Left ventricle myocardium inferior (tissue), 1 donor: ENCODE measurements around the gene SERPINA7. TPM values are rescaled to one million over a fixed set of nuclear protein-coding genes. Genes with fewer than 3 reads are reported as not detected.

Experiments used
- DNase-seq: peaks from one replicate; pipeline ENCODE4 v3.0.0-alpha.2; 2020
- H3K27ac ChIP-seq: fragments of 200-600 bp; replicated peaks from 2 replicates; pipeline ENCODE4 v1.8.0; 2021
- H3K27me3 ChIP-seq: fragments of 200-600 bp; 2 replicates; pipeline ENCODE4 v1.8.0; 2021; ENCODE audit warnings: low read depth
- H3K36me3 ChIP-seq: fragments of 200-600 bp; 2 replicates; pipeline ENCODE4 v1.8.0; 2021
- H3K4me1 ChIP-seq: fragments of 200-600 bp; 2 replicates; pipeline ENCODE4 v1.8.0; 2021
- H3K4me3 ChIP-seq: fragments of 200-600 bp; 2 replicates; pipeline ENCODE4 v1.8.0; 2021; ENCODE audit warnings: mild to moderate bottlenecking, moderate library complexity
- H3K9me3 ChIP-seq: fragments of 200-600 bp; replicated peaks from 2 replicates; pipeline ENCODE4 v1.8.0; 2021
- intact Hi-C: fragments of 100-400 bp; cut with micrococcal nuclease; formaldehyde crosslinking; loops from one replicate; pipeline ENCODE4 v1.11.0; 2022
- long read RNA-seq: library from polyadenylated mRNA; unstranded; transcript quantifications from one replicate; pipeline ENCODE4 v2.0.0, GENCODE V29; 2021
- total RNA-seq: library from RNA; stranded (reverse); fragmentation: NEBNext Ultra II Directional; extraction: Animal tissue kit (Norgen Biotek cat#: 25700); gene quantifications from one replicate; pipeline ENCODE4 v1.2.1, GENCODE V29; 2021
- TF ChIP-seq, protein P1 (sequence below): fragments of 200-600 bp; IDR thresholded peaks from 2 replicates; pipeline ENCODE4 v1.8.0; 2021; ENCODE audit warnings: antibody characterized with exemption, mild to moderate bottlenecking, borderline replicate concordance
- donor health status: DM: no; HTN: yes; CAD: no; lungs with severe emphysema.

The SERPINA7 gene
- total RNA-seq, result not detected
- long read RNA-seq, result 0 reads

GRCh38 chrX:106038625-106039024, at the start of gene SERPINA7:
Gene SERPINA7 (minus strand): TSS chrX:106038727. CDS start chrX:106037058, 1,669 bp downstream.
- intact Hi-C loops, result no loop called here
- H3K9me3 ChIP-seq, result no peaks in the 10 kb centered on the region

GRCh38 chrX:106069048-106069447, 30.5 kb upstream of the SERPINA7 start:
- intact Hi-C loops, result no loop called here
- no peak overlapping the region for H3K4me3 ChIP-seq
- no peaks in the 10 kb centered on the region for H3K4me1 ChIP-seq
- DNase-seq, result no peak
- TF ChIP-seq, protein P1, sequence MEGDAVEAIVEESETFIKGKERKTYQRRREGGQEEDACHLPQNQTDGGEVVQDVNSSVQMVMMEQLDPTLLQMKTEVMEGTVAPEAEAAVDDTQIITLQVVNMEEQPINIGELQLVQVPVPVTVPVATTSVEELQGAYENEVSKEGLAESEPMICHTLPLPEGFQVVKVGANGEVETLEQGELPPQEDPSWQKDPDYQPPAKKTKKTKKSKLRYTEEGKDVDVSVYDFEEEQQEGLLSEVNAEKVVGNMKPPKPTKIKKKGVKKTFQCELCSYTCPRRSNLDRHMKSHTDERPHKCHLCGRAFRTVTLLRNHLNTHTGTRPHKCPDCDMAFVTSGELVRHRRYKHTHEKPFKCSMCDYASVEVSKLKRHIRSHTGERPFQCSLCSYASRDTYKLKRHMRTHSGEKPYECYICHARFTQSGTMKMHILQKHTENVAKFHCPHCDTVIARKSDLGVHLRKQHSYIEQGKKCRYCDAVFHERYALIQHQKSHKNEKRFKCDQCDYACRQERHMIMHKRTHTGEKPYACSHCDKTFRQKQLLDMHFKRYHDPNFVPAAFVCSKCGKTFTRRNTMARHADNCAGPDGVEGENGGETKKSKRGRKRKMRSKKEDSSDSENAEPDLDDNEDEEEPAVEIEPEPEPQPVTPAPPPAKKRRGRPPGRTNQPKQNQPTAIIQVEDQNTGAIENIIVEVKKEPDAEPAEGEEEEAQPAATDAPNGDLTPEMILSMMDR, result no peak
- no peaks in the 10 kb centered on the region for H3K9me3 ChIP-seq
- H3K27ac ChIP-seq, result no peak overlapping the region
- no peaks in the 10 kb centered on the region for H3K36me3 ChIP-seq
- no peaks in the 10 kb centered on the region for H3K27me3 ChIP-seq

More at GRCh38 chrX:106038625-106039024, at the start of gene SERPINA7:
- H3K27me3 ChIP-seq, result no peaks in the 10 kb centered on the region
- TF ChIP-seq, protein P1, result no peak
- DNase-seq, result no peak
- no peaks in the 10 kb centered on the region for H3K36me3 ChIP-seq
- no peaks in the 10 kb centered on the region for H3K4me1 ChIP-seq
- no peak within 1 kb of the TSS for H3K27ac ChIP-seq
- no peak within 1 kb of the TSS for H3K4me3 ChIP-seq

DNA sequence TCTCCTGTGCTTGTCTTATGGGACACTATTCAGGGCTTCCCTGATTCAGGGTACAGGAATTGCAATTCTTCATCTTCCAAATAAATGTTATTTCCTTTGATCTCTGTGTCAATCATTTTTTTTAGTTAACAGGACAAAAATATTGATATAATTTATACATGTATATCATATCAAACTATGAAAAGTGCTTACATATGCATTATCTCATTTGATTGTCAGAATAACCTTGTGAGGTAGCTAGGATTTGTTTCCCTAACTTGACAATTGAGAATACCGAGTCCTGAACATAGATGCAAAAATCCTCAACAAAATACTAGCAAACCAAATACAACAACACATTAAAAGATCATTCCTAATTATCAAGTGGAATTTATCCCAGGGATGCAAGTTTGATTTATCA, 11.5 kb upstream of the SERPINA7 start:
- intact Hi-C loops, result no loop called here
- H3K36me3 ChIP-seq, result no peaks in the 10 kb centered on the region
- no peaks in the 10 kb centered on the region for H3K27me3 ChIP-seq
- H3K4me1 ChIP-seq, result no peaks in the 10 kb centered on the region
- no peak overlapping the region for H3K27ac ChIP-seq
- TF ChIP-seq, protein P1, result no peak
- no peak for DNase-seq
- no peak overlapping the region for H3K4me3 ChIP-seq
- H3K9me3 ChIP-seq, result no peaks in the 10 kb centered on the region

GRCh38 chrX:106042296-106042695, 3.8 kb upstream of the SERPINA7 start:
- no peak for DNase-seq
- H3K36me3 ChIP-seq, result no peaks in the 10 kb centered on the region
- no peaks in the 10 kb centered on the region for H3K4me1 ChIP-seq
- H3K27me3 ChIP-seq, result no peaks in the 10 kb centered on the region
- intact Hi-C loops, result no loop called here
- TF ChIP-seq, protein P1, result no peak
- no peaks in the 10 kb centered on the region for H3K9me3 ChIP-seq
- no peak overlapping the region for H3K4me3 ChIP-seq
- H3K27ac ChIP-seq, result no peak overlapping the region

- H3K4me3 ChIP-seq, result no peak overlapping the region
- intact Hi-C loops, result no loop called here
- no peaks in the 10 kb centered on the region for H3K36me3 ChIP-seq
- H3K4me1 ChIP-seq, result no peaks in the 10 kb centered on the region
- no peak for DNase-seq
- TF ChIP-seq, protein P1, result no peak
- no peaks in the 10 kb centered on the region for H3K27me3 ChIP-seq
- H3K27ac ChIP-seq, result no peak overlapping the region
- H3K9me3 ChIP-seq, result no peaks in the 10 kb centered on the region
Observed at GRCh38 chrX:106040861-106041260, 2.3 kb upstream of the SERPINA7 start.
